ENCODE results near the gene MBNL1.

MBNL1 gene

GRCh38 chr3:152295344-152295743, 26.6 kb downstream of the MBNL1 start:
- DNase-seq (ENCODE audit: low spot score) = no peak
- Histone ChIP-seq H3K4me2 (ENCODE audit: insufficient read depth, low read length, poor library complexity, severe bottlenecking) (no peak overlapping the region), H3K9ac (ENCODE audit: low read depth, low read length, poor library complexity) (no peak overlapping the region)

GRCh38 chr3:152295806-152296205, 27.1 kb downstream of the MBNL1 start:
- Histone ChIP-seq H3K27me3 (ENCODE audit: control insufficient read depth in 3 of 3, insufficient read depth in 3 of 3, low read depth in 1 of 3, low read length in 3 of 3) (no peaks in the 10 kb centered on the region), H3K4me3 (ENCODE audit: low read length in 2 of 2) (no peak overlapping the region), H3K9me3 (replicated peaks in 1 of 2; ENCODE audit: control insufficient read depth in 2 of 2, insufficient read depth in 1 of 2, low read depth in 1 of 2, low read length in 2 of 2) (no peaks in the 10 kb centered on the region), H4K91ac (ENCODE audit: low read depth, low read length, poor library complexity) (no peak overlapping the region), H3K27ac (replicated peaks; ENCODE audit: low read length) (no peak overlapping the region), H3K79me1 (ENCODE audit: low read depth, low read length) (peaks cover 2% of the 10 kb centered on the region), H2BK120ac (ENCODE audit: low read depth, low read length) (no peak overlapping the region), H3K4me2 (ENCODE audit: insufficient read depth, low read length, poor library complexity, severe bottlenecking) (no peak overlapping the region), H3K18ac (ENCODE audit: low read length) (no peak overlapping the region), H2BK5ac (ENCODE audit: low read length) (no peak overlapping the region), H2BK15ac (ENCODE audit: low read length) (no peak overlapping the region), H3K23ac (ENCODE audit: low read depth, low read length, poor library complexity) (no peak overlapping the region), H4K8ac (ENCODE audit: low read depth, low read length) (no peak overlapping the region), H2BK12ac (ENCODE audit: low read length) (no peak overlapping the region), H3K4ac (ENCODE audit: low read length) (no peak overlapping the region), H3K4me1 (ENCODE audit: control insufficient read depth in 2 of 2, insufficient read depth in 1 of 2, low read depth in 1 of 2, low read length in 2 of 2) (peaks cover 4 to 8% of the 10 kb centered on the region in 2 donors), H2AFZ (ENCODE audit: low read length) (no peak overlapping the region), H3K36me3 (replicated peaks in 1 of 2; ENCODE audit: control insufficient read depth in 2 of 2, insufficient read depth in 2 of 2, low read length in 2 of 2) (peaks cover 0 to 12% of the 10 kb centered on the region in 2 donors), H2AK5ac (ENCODE audit: low read depth, low read length) (no peak overlapping the region), H3K9ac (ENCODE audit: low read depth, low read length, poor library complexity) (no peak overlapping the region), H3K14ac (ENCODE audit: low read length) (no peak overlapping the region)
- no CpG with 5 or more reads among the region's 1 CpG for WGBS, 2 donors (ENCODE audit: extremely low coverage in 2 of 2, insufficient read length in 2 of 2, insufficient replicate concordance in 1 of 2)
- DNase-seq (ENCODE audit: low spot score) = no peak

More at GRCh38 chr3:152295344-152295743, 26.6 kb downstream of the MBNL1 start:
- no peak overlapping the region for H3K14ac ChIP-seq (ENCODE audit: low read length)
- H3K27ac ChIP-seq (replicated peaks; ENCODE audit: low read length) = no peak overlapping the region
- H3K4ac ChIP-seq (ENCODE audit: low read length) = no peak overlapping the region
- H2BK12ac ChIP-seq (ENCODE audit: low read length) = no peak overlapping the region
- peaks cover 0 to 9% of the 10 kb centered on the region in 2 donors for H3K36me3 ChIP-seq (replicated peaks in 1 of 2; ENCODE audit: control insufficient read depth in 2 of 2, insufficient read depth in 2 of 2, low read length in 2 of 2)
- no peak overlapping the region for H4K8ac ChIP-seq (ENCODE audit: low read depth, low read length)
- H2AK5ac ChIP-seq (ENCODE audit: low read depth, low read length) = no peak overlapping the region
- H3K4me3 ChIP-seq (ENCODE audit: low read length in 2 of 2) = no peak overlapping the region
- H3K4me1 ChIP-seq (ENCODE audit: control insufficient read depth in 2 of 2, insufficient read depth in 1 of 2, low read depth in 1 of 2, low read length in 2 of 2) = peaks cover 4 to 8% of the 10 kb centered on the region in 2 donors
- H3K79me1 ChIP-seq (ENCODE audit: low read depth, low read length) = peaks cover 2% of the 10 kb centered on the region
- H2BK15ac ChIP-seq (ENCODE audit: low read length) = no peak overlapping the region
- H3K18ac ChIP-seq (ENCODE audit: low read length) = no peak overlapping the region
- H2BK120ac ChIP-seq (ENCODE audit: low read depth, low read length) = no peak overlapping the region
- no peak overlapping the region for H3K23ac ChIP-seq (ENCODE audit: low read depth, low read length, poor library complexity)
- H3K9me3 ChIP-seq (replicated peaks in 1 of 2; ENCODE audit: control insufficient read depth in 2 of 2, insufficient read depth in 1 of 2, low read depth in 1 of 2, low read length in 2 of 2) = no peaks in the 10 kb centered on the region
- H2BK5ac ChIP-seq (ENCODE audit: low read length) = no peak overlapping the region
- no CpG with 5 or more reads among the region's 1 CpG for WGBS, 2 donors (ENCODE audit: extremely low coverage in 2 of 2, insufficient read length in 2 of 2, insufficient replicate concordance in 1 of 2)
- no peaks in the 10 kb centered on the region for H3K27me3 ChIP-seq (ENCODE audit: control insufficient read depth in 3 of 3, insufficient read depth in 3 of 3, low read depth in 1 of 3, low read length in 3 of 3)
- no peak overlapping the region for H2AFZ ChIP-seq (ENCODE audit: low read length)
- no peak overlapping the region for H4K91ac ChIP-seq (ENCODE audit: low read depth, low read length, poor library complexity)

- no peak overlapping the region for H2BK5ac ChIP-seq (ENCODE audit: low read length)
- no peak overlapping the region for H3K4me2 ChIP-seq (ENCODE audit: insufficient read depth, low read length, poor library complexity, severe bottlenecking)
- H3K23ac ChIP-seq (ENCODE audit: low read depth, low read length, poor library complexity) = no peak overlapping the region
- no peak overlapping the region for H4K8ac ChIP-seq (ENCODE audit: low read depth, low read length)
- no peak overlapping the region for H3K14ac ChIP-seq (ENCODE audit: low read length)
- no CpG with 5 or more reads among the region's 3 CpGs for WGBS, 2 donors (ENCODE audit: extremely low coverage in 2 of 2, insufficient read length in 2 of 2, insufficient replicate concordance in 1 of 2)
- no peak overlapping the region for H3K9ac ChIP-seq (ENCODE audit: low read depth, low read length, poor library complexity)
- H2BK120ac ChIP-seq (ENCODE audit: low read depth, low read length) = no peak overlapping the region
- H3K79me1 ChIP-seq (ENCODE audit: low read depth, low read length) = peaks cover 2% of the 10 kb centered on the region
- H4K91ac ChIP-seq (ENCODE audit: low read depth, low read length, poor library complexity) = no peak overlapping the region
- no peaks in the 10 kb centered on the region for H3K9me3 ChIP-seq (replicated peaks in 1 of 2; ENCODE audit: control insufficient read depth in 2 of 2, insufficient read depth in 1 of 2, low read depth in 1 of 2, low read length in 2 of 2)
- peaks cover 0 to 17% of the 10 kb centered on the region in 2 donors for H3K36me3 ChIP-seq (replicated peaks in 1 of 2; ENCODE audit: control insufficient read depth in 2 of 2, insufficient read depth in 2 of 2, low read length in 2 of 2)
- H3K4me1 ChIP-seq (ENCODE audit: control insufficient read depth in 2 of 2, insufficient read depth in 1 of 2, low read depth in 1 of 2, low read length in 2 of 2) = peaks cover 4 to 8% of the 10 kb centered on the region in 2 donors
- H2AK5ac ChIP-seq (ENCODE audit: low read depth, low read length) = no peak overlapping the region
- no peaks in the 10 kb centered on the region for H3K27me3 ChIP-seq (ENCODE audit: control insufficient read depth in 3 of 3, insufficient read depth in 3 of 3, low read depth in 1 of 3, low read length in 3 of 3)
- no peak for DNase-seq (ENCODE audit: low spot score)
- no peak overlapping the region for H3K27ac ChIP-seq (replicated peaks; ENCODE audit: low read length)
- H3K4ac ChIP-seq (ENCODE audit: low read length) = no peak overlapping the region
- no peak overlapping the region for H2AFZ ChIP-seq (ENCODE audit: low read length)
- H2BK15ac ChIP-seq (ENCODE audit: low read length) = no peak overlapping the region
- H3K18ac ChIP-seq (ENCODE audit: low read length) = no peak overlapping the region
- no peak overlapping the region for H3K4me3 ChIP-seq (ENCODE audit: low read length in 2 of 2)
- H2BK12ac ChIP-seq (ENCODE audit: low read length) = no peak overlapping the region
Measured at GRCh38 chr3:152296382-152296781, 27.7 kb downstream of the MBNL1 start.

- no peak overlapping the region for H3K4me3 ChIP-seq (ENCODE audit: low read length in 2 of 2)
- H3K4ac ChIP-seq (ENCODE audit: low read length) = no peak overlapping the region
- H3K4me1 ChIP-seq (ENCODE audit: control insufficient read depth in 2 of 2, insufficient read depth in 1 of 2, low read depth in 1 of 2, low read length in 2 of 2) = peaks cover 4 to 8% of the 10 kb centered on the region in 2 donors
- no peak overlapping the region for H2BK15ac ChIP-seq (ENCODE audit: low read length)
- DNase-seq (ENCODE audit: low spot score) = no peak
- H2AFZ ChIP-seq (ENCODE audit: low read length) = no peak overlapping the region
- no peak overlapping the region for H3K27ac ChIP-seq (replicated peaks; ENCODE audit: low read length)
- no peak overlapping the region for H2BK120ac ChIP-seq (ENCODE audit: low read depth, low read length)
- H3K14ac ChIP-seq (ENCODE audit: low read length) = no peak overlapping the region
- H3K9ac ChIP-seq (ENCODE audit: low read depth, low read length, poor library complexity) = no peak overlapping the region
- H4K91ac ChIP-seq (ENCODE audit: low read depth, low read length, poor library complexity) = no peak overlapping the region
- H3K18ac ChIP-seq (ENCODE audit: low read length) = no peak overlapping the region
- H3K27me3 ChIP-seq (ENCODE audit: control insufficient read depth in 3 of 3, insufficient read depth in 3 of 3, low read depth in 1 of 3, low read length in 3 of 3) = no peaks in the 10 kb centered on the region
- no peak overlapping the region for H4K8ac ChIP-seq (ENCODE audit: low read depth, low read length)
- no peak overlapping the region for H3K4me2 ChIP-seq (ENCODE audit: insufficient read depth, low read length, poor library complexity, severe bottlenecking)
- no peak overlapping the region for H2BK12ac ChIP-seq (ENCODE audit: low read length)
- peaks cover 2% of the 10 kb centered on the region for H3K79me1 ChIP-seq (ENCODE audit: low read depth, low read length)
- H2AK5ac ChIP-seq (ENCODE audit: low read depth, low read length) = no peak overlapping the region
- no peak overlapping the region for H2BK5ac ChIP-seq (ENCODE audit: low read length)
- no peaks in the 10 kb centered on the region for H3K9me3 ChIP-seq (replicated peaks in 1 of 2; ENCODE audit: control insufficient read depth in 2 of 2, insufficient read depth in 1 of 2, low read depth in 1 of 2, low read length in 2 of 2)
- no peak overlapping the region for H3K23ac ChIP-seq (ENCODE audit: low read depth, low read length, poor library complexity)
- no CpG with 5 or more reads among the region's 1 CpG for WGBS, 2 donors (ENCODE audit: extremely low coverage in 2 of 2, insufficient read length in 2 of 2, insufficient replicate concordance in 1 of 2)
- H3K36me3 ChIP-seq (replicated peaks in 1 of 2; ENCODE audit: control insufficient read depth in 2 of 2, insufficient read depth in 2 of 2, low read length in 2 of 2) = peaks cover 0 to 23% of the 10 kb centered on the region in 2 donors
Measured at GRCh38 chr3:152296971-152297370, 28.2 kb downstream of the MBNL1 start.

All from neuronal stem cell (in vitro differentiated cells).